Jurkat, Clone E6-1 (cell line): ENCODE data around the gene ZNF76.

ENCODE experiments used
- DNase-seq: peaks from one replicate; pipeline ENCODE4 v3.0.0-alpha.2; 2011; ENCODE audit warnings: low read depth, low spot score
- H3K4me3 ChIP-seq: 2 replicates; pipeline ENCODE4 v1.5.1; 2011; ENCODE audit warnings: mild to moderate bottlenecking, low read length, control low read depth, moderate library complexity

The ZNF76 gene

DNA sequence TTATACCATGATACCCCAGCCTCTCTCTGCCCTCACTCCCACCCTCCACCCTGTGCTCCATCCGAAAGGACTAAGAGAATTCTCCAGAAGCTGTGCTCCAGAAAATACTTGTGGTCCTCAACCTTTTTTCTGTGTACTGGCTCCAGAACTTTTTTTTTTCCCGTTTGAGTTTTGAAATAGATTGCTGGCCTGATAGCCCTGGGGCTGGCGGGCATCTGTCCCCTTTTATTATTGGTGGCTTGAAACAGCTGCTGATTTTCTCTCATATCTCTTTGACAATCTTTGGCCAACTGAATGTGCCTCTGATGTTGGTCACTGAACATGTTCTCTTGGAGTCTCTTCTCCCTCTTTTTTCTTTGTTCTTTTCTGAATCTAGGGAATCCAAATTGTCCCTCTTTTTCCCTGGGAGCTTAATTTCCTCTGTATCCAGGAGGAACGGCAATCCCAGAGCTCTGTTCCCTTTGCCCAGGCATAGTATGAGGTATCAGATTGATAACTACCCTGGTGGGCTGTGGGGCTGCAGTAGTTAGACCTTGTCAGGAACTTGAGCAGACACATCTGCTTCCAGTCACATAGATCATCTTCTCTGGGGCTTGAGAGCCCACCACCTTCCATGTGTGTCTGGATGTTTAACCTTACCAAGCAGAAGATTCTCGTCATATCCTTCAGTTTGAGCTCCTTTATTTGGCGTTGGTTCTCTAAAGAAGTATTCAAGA, 84.5 kb downstream of the ZNF76 start:
- DNase-seq = no peak
- no peak overlapping the region for H3K4me3 ChIP-seq
